ENCODE data around the gene TMEM132A.

DNA sequence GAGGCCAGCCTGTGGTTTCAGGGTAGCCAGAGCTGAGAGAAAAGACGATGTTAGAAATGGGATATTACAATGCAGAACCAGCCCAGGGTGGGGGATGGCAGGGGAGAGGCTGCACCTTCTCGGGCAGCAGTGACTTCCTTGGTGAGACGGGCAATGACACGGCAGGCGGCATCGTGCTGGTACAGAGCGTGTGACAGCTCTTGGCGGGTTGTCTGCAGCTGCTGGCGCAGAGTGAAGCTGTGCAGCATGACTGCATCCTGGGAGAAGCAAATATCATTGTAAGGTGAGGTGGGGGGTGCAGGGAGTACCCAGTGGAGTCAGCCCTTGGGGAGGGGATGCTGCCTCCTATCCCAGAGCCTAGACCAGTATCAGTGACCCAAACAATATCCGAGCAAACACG lies 21.6 kb upstream of the TMEM132A start:
- no peak for TF ChIP-seq FOXM1 (IDR thresholded peaks at IDR 0.05; ENCODE audit: borderline replicate concordance)
- TF ChIP-seq ZNF384 (IDR thresholded peaks at IDR 0.05) = no peak
- TF ChIP-seq TARDBP (IDR thresholded peaks at IDR 0.05) = no peak
- TF ChIP-seq HDGF (IDR thresholded peaks at IDR 0.05; ENCODE audit: borderline replicate concordance) = no peak
- TF ChIP-seq SUZ12 (IDR thresholded peaks at IDR 0.05) = no peak
- TF ChIP-seq NFRKB (IDR thresholded peaks at IDR 0.05) = no peak
- TF ChIP-seq SP1 (IDR thresholded peaks at IDR 0.05) = no peak
- no peak for TF ChIP-seq FOXA1 (IDR thresholded peaks at IDR 0.05)
